Gastroesophageal sphincter (tissue), 4 donors: ENCODE results near the gene ZNF865. TPM values are rescaled to one million over a fixed set of nuclear protein-coding genes. Genes with fewer than 3 reads are reported as not detected.
"Not testable (repeated sequence)": the region's sequence is repeated elsewhere in the genome, so short reads cannot be mapped to it uniquely, and the experiment has no call there.

Experiments
- ATAC-seq: fragments of 150-250 bp; one replicate; pipeline ENCODE4 v1.9.1; 2016; ENCODE audit warnings: mild to moderate bottlenecking, moderate library complexity
- H3K27ac ChIP-seq, 4 donors: fragments of 200-600 bp; sonication (generic) in 3 of 4; 1 replicate in 3 of 4; 2 replicates in 1 of 4; pipeline ENCODE4 v1.5.1; 2016 to 2019
- H3K27me3 ChIP-seq: fragments of 200-600 bp; sonication (generic); one replicate; pipeline ENCODE4 v1.5.1; 2019
- H3K36me3 ChIP-seq, 2 donors: fragments of 200-600 bp; sonication (generic); one replicate each; pipeline ENCODE4 v1.5.1; 2019; ENCODE audit warnings: control low read depth in 1 of 2
- H3K4me1 ChIP-seq, 3 donors: fragments of 200-600 bp; sonication (generic); 1 replicate in 2 of 3; 2 replicates in 1 of 3; pipeline ENCODE4 v1.5.1; 2016 to 2019; ENCODE audit warnings: control low read depth in 2 of 3
- H3K4me3 ChIP-seq, 2 donors: fragments of 200-600 bp; sonication (generic); one replicate each; pipeline ENCODE4 v1.5.1; 2019; ENCODE audit warnings: mild to moderate bottlenecking in 1 of 2, moderate library complexity in 1 of 2
- H3K9me3 ChIP-seq, 3 donors: fragments of 200-600 bp; sonication (generic); one replicate each; pipeline ENCODE4 v1.5.1; 2017 to 2019; ENCODE audit warnings: control low read depth in 2 of 3
- EP300 ChIP-seq: sonication (generic); formaldehyde crosslinking; IDR thresholded peaks from one replicate; pipeline ENCODE4 v1.6.1; 2017; ENCODE audit warnings: antibody characterized with exemption, mild to moderate bottlenecking
- POLR2A ChIP-seq, 2 donors: fragments of 450-650 bp; IDR thresholded peaks; one replicate each; pipeline ENCODE4 v1.6.1; 2017; ENCODE audit warnings: antibody characterized with exemption in 2 of 2, mild to moderate bottlenecking in 2 of 2, moderate library complexity in 1 of 2
- POLR2AphosphoS5 ChIP-seq: sonication (generic); formaldehyde crosslinking; IDR thresholded peaks from one replicate; pipeline ENCODE4 v1.6.1; 2017; ENCODE audit warnings: antibody characterized with exemption
- WGBS, 2 donors: methylation state at CpG; one replicate each; pipeline ENCODE4 v1.1.5; 2018; ENCODE audit warnings: low coverage in 1 of 2; 5-methylcytosine and 5-hydroxymethylcytosine counted together
- total RNA-seq, 4 donors: library from RNA; depleted of rRNA; stranded (reverse); fragments of >200 nt; gene quantifications; one replicate each; pipeline ENCODE4 v1.1.0, GENCODE V29; 2016
- TF ChIP-seq, protein P1 (sequence below), 4 experiments: fragments of 200-600 bp in 2 of 4; fragments of 450-650 bp in 2 of 4; sonication (generic) in 1 of 4; IDR thresholded peaks; one replicate each; pipeline ENCODE4 v1.5.1; 2017 to 2019; ENCODE audit warnings: antibody characterized with exemption in 4 of 4, mild to moderate bottlenecking in 2 of 4, moderate library complexity in 2 of 4

ZNF865 gene
- total RNA-seq: 10 to 100 TPM in 1 of 4 donors, 1 to 10 TPM in 3; 4.6 to 12.0 (median 6.4) TPM

DNA sequence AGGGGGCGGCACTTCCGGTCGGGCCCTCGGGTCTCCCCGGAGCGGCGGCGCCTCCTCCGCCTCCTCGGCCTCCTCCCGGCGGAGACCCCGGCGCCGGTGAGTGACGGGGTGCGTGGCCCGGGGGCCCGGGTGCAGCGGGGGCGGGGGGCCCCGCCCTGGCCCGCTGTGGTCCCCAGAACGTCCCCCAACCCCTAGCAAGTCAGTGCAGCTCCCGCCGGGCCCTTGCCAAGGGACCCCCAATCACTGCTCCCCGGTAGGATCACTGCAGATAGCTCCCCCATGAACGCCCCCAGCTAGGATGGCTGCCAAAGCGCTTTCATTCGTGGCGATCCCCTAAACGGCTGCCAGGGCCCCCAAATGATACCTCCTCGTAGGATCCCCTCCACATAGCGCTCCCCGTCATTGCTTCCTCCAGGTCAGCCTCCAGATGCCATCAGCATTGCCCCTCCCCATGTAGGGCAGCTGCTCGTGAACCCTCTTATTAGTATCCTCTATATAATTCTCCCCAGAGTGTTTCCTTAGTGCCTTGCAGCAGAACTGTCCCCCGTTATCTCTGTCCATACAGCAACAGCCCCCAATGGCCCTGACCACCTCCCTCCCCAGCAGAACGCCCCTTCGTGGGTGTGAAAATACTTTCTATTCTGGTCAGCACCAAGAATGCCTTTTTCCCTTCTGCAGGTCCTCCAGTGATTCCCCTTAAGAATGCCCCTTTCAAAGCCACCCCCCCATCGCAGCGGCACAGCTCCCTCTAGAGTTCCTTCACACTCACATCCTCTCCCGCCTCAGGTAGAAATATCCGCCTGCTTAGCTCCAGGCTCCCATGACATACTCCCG is at the start of gene ZNF865:
Gene ZNF865 (plus strand): TSS at position 11 of the 834 bp plus-strand sequence. CDS start 7,972 bp downstream, outside the sequence.
- H3K4me3 ChIP-seq: peak within 1 kb of the TSS; percentile 81 to 84
- H3K9me3 ChIP-seq: no peaks in the 10 kb centered on the region
- WGBS, 2 donors: 0 to 1% methylated on average over 10 to 18 of the region's 44 CpGs
- ATAC-seq: peak; percentile 23
- H3K36me3 ChIP-seq: peaks cover 0 to 32% of the 10 kb centered on the region in 2 donors
- H3K4me1 ChIP-seq: peaks cover 0 to 55% (median 20%) of the 10 kb centered on the region in 3 donors
- H3K27me3 ChIP-seq: no peaks in the 10 kb centered on the region
- peak within 1 kb of the TSS; percentile 79 to 97 (median 95) for H3K27ac ChIP-seq
- TF ChIP-seq, protein P1, sequence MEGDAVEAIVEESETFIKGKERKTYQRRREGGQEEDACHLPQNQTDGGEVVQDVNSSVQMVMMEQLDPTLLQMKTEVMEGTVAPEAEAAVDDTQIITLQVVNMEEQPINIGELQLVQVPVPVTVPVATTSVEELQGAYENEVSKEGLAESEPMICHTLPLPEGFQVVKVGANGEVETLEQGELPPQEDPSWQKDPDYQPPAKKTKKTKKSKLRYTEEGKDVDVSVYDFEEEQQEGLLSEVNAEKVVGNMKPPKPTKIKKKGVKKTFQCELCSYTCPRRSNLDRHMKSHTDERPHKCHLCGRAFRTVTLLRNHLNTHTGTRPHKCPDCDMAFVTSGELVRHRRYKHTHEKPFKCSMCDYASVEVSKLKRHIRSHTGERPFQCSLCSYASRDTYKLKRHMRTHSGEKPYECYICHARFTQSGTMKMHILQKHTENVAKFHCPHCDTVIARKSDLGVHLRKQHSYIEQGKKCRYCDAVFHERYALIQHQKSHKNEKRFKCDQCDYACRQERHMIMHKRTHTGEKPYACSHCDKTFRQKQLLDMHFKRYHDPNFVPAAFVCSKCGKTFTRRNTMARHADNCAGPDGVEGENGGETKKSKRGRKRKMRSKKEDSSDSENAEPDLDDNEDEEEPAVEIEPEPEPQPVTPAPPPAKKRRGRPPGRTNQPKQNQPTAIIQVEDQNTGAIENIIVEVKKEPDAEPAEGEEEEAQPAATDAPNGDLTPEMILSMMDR (IDR thresholded peaks at IDR 0.05): peak in 3 of 4 experiments; percentile 59 to 80 (median 68)
- TF ChIP-seq POLR2A (IDR thresholded peaks at IDR 0.05): peak in 1 of 2 donors; percentile 45
- no peak for TF ChIP-seq EP300

DNA sequence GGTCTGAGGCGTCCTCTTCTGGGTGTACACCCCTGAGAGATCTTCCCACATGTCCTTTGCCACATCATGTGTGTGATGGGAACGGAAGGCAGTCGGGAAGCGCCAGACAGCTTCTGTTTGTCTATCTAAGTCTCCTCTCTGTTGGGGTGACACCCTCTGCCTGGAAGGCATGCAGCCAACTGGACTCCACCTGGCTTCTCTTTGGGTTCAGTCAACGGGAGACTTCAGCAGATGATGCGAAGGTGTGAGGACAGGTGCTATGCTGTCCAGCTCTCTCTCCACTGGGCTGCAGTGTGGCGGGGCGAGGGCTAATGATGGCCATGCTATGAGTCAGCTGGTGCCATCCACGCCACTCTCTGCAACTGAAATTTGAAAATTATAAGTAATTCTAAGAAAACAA is 45.8 kb upstream of the ZNF865 start:
- no peaks in the 10 kb centered on the region for H3K36me3 ChIP-seq
- 71 to 77% methylated on average over 1 to 5 of the region's 9 CpGs for WGBS, 2 donors
- no peak overlapping the region for H3K27ac ChIP-seq
- H3K4me3 ChIP-seq: no peak overlapping the region
- H3K4me1 ChIP-seq: peaks cover 0 to 6% (median 0%) of the 10 kb centered on the region in 3 donors
- TF ChIP-seq POLR2A (IDR thresholded peaks at IDR 0.05) (no peak), POLR2AphosphoS5 (no peak), EP300 (no peak)
- TF ChIP-seq, protein P1 (IDR thresholded peaks at IDR 0.05): no peak
- H3K27me3 ChIP-seq: peaks cover 37% of the 10 kb centered on the region
- H3K9me3 ChIP-seq: peaks cover 0 to 7% (median 0%) of the 10 kb centered on the region in 3 donors
- ATAC-seq: no peak

DNA sequence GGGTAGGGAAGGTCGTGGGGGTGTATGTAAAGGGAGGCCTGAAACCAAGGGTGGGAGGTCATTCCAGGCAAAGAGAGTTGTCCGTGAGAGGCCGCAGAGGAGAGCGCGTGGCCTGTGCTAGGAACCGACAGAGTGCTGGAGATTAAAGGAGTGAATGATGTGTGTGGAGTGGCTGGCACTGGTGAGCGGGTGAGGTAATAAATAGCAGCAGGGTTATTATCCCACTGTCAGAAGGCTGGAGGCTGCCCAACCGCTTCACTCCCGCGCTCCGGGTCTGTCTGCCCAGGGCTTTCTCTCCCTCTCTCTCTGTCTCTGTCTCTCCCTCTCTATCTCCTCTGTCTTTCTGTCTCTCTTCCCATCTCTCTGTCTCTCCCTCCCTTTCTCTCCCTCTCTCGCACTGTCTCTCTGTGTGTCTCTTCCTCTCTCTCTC is 42.2 kb upstream of the ZNF865 start:
- H3K4me3 ChIP-seq: no peak overlapping the region
- peaks cover 0 to 6% (median 0%) of the 10 kb centered on the region in 3 donors for H3K4me1 ChIP-seq
- H3K36me3 ChIP-seq: no peaks in the 10 kb centered on the region
- peak; percentile 43 for ATAC-seq
- no peak overlapping the region for H3K27ac ChIP-seq
- TF ChIP-seq POLR2A (IDR thresholded peaks at IDR 0.05): no peak
- TF ChIP-seq, protein P1 (IDR thresholded peaks at IDR 0.05): no peak
- no peak for TF ChIP-seq POLR2AphosphoS5
- no peak for TF ChIP-seq EP300
- 6 to 37% methylated on average over 12 of the region's 12 CpGs for WGBS, 2 donors
- peaks cover 50% of the 10 kb centered on the region for H3K27me3 ChIP-seq
- H3K9me3 ChIP-seq: peaks cover 0 to 7% (median 0%) of the 10 kb centered on the region in 3 donors

DNA sequence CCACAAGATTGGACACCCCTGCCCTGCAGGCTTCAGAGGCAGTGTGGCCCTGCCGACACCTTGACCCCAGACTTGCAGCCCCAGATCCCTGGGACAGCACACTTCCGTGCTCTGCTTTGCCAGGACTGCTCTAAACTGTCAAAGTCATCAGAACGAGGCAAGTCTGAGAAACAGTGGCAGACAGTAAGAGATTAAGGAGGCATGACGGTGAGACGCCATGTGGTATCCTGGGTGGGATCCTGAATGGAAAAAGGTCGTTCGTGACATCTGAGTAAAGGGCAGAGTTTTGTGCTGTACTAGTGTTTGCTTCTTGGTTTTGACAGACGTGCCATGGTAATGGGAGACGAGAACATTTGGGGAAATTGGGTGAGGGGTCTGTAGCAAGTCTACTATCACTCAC is 38.6 kb upstream of the ZNF865 start:
- Histone ChIP-seq H3K4me1 (peaks cover 0 to 6% (median 0%) of the 10 kb centered on the region in 3 donors), H3K4me3 (no peak overlapping the region), H3K27me3 (peaks cover 31% of the 10 kb centered on the region), H3K36me3 (no peaks in the 10 kb centered on the region), H3K27ac (no peak overlapping the region), H3K9me3 (no peaks in the 10 kb centered on the region)
- WGBS, 2 donors: 32 to 35% methylated on average over 7 of the region's 9 CpGs
- no peak for TF ChIP-seq POLR2AphosphoS5
- no peak for ATAC-seq

DNA sequence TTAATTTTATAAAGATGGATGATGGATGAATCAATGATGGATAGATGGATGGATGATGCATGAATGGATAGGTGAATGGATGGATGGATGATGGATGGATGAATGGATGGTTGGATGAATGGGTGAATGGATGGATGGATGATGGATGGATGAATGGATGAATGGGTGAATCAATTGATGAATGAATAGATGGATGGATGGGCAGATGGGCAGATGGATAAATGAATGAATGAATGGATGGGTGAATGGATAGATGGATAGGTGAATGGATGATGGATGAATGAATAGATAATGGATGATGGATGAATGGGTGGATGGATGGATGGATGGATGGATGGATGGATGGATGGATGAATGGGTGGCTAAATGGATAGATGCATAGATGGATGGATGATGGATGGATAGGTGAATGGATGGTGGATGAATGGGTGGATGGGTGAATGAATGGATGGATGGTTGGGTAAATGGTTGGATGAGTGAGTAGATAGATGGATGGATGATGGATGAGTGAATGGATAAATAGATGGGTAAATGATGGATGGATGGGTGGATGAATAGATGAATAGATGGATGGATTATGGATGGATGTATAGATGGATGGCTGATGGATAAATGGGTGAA is 37.6 kb upstream of the ZNF865 start:
- ATAC-seq: no peak
- Histone ChIP-seq H3K36me3 (no peaks in the 10 kb centered on the region), H3K4me3 (no peak overlapping the region), H3K27me3 (peaks cover 31% of the 10 kb centered on the region), H3K4me1 (peaks cover 0 to 6% (median 0%) of the 10 kb centered on the region in 3 donors), H3K9me3 (no peaks in the 10 kb centered on the region), H3K27ac (no peak overlapping the region)
- TF ChIP-seq EP300 (no peak), POLR2A (IDR thresholded peaks at IDR 0.05) (no peak), POLR2AphosphoS5 (no peak)
- TF ChIP-seq, protein P1 (IDR thresholded peaks at IDR 0.05): no peak

DNA sequence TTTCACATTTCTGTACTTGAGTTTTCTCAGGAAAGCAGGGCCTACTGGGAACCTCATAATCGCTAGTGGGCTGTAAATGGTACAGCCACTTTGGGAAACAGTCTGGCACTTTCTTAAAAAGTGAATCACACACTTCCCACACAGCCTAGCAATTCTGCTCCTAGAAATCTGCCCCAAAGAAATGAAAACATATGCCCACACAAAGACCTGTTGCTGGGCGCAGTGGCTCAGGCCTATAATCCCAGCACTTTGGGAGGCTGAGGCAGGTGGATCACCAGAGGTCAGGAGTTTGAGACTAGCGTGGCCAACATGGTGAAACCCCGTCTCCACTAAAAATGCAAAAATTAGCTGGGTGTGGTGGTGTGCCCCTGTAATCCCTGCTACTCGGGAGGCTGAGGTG is 36.0 kb upstream of the ZNF865 start:
- not testable (repeated sequence) for ATAC-seq, H3K9me3 ChIP-seq, H3K27ac ChIP-seq, H3K4me3 ChIP-seq, H3K4me1 ChIP-seq, H3K36me3 ChIP-seq
- WGBS, 2 donors: 74 to 93% methylated on average over 2 to 3 of the region's 5 CpGs
- H3K27me3 ChIP-seq: peaks cover 25% of the 10 kb centered on the region

DNA sequence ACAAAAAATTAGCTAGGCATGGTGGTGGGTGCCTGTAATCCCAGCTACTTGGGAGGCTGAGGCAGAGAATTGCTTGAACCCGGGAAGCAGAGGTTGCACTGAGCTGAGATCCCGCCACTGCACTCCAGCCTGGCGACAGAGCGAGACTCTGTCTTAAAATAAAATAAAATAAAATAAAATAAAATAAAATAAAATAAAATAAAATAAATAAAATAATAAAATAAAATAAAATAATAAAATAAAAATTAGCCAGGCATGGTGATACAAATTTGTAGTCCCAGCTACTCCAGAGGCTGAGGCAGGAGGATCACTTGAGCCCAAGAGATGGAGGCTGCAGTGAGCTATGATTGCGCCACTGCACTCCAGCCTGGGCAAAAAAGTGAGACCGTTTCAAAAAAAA is 31.5 kb upstream of the ZNF865 start:
- H3K9me3 ChIP-seq, H3K4me1 ChIP-seq, ATAC-seq, H3K27me3 ChIP-seq, H3K27ac ChIP-seq, H3K4me3 ChIP-seq: not testable (repeated sequence)
- 87 to 100% methylated on average over 1 to 6 of the region's 6 CpGs for WGBS, 2 donors
- H3K36me3 ChIP-seq: peaks cover 0 to 23% of the 10 kb centered on the region in 2 donors
